GM23338 (cell line): Measurements from ENCODE around the gene CDK18.

ENCODE experiments used
- CREB1 ChIP-seq: fragments of 250-450 bp; sonication (Bioruptor Pico); IDR thresholded peaks from 2 replicates; pipeline ENCODE4 v1.5.0; 2020; ENCODE audit warnings: low read depth, mild to moderate bottlenecking, moderate library complexity
- EZH2 ChIP-seq: fragments of 200-600 bp; sonication (generic); IDR thresholded peaks from one replicate; pipeline ENCODE4 v1.8.0; 2017; ENCODE audit warnings: antibody characterized with exemption, mild to moderate bottlenecking, low read depth; ENCODE audit not compliant: unreplicated experiment
- EZH2phosphoT487 ChIP-seq: fragments of 200-600 bp; sonication (generic); IDR thresholded peaks from one replicate; pipeline ENCODE4 v1.8.1; 2018; ENCODE audit warnings: antibody characterized with exemption; ENCODE audit not compliant: unreplicated experiment
- POLR2AphosphoS5 ChIP-seq: IDR thresholded peaks from 2 replicates; pipeline ENCODE4 v1.6.1; 2016; ENCODE audit warnings: antibody characterized with exemption, low read depth
- TF ChIP-seq, protein P1 (sequence below), 2 experiments: fragments of 200-600 bp in 1 of 2; sonication (generic) in 1 of 2; conservative IDR thresholded peaks; 2 replicates each; pipeline versions ENCODE4 v1.5.1 to v1.6.1; 2016 to 2017; ENCODE audit warnings: antibody characterized with exemption in 2 of 2, low read depth in 2 of 2, mild to moderate bottlenecking in 2 of 2, moderate library complexity in 1 of 2
- TF ChIP-seq, protein P2 (sequence below): IDR thresholded peaks from one replicate; pipeline ENCODE4 v1.6.1; 2018; ENCODE audit warnings: antibody characterized with exemption; ENCODE audit not compliant: unreplicated experiment

GRCh38 chr1:205570796-205571537 lies 66.5 kb downstream of the CDK18 start:
- TF ChIP-seq, protein P1, sequence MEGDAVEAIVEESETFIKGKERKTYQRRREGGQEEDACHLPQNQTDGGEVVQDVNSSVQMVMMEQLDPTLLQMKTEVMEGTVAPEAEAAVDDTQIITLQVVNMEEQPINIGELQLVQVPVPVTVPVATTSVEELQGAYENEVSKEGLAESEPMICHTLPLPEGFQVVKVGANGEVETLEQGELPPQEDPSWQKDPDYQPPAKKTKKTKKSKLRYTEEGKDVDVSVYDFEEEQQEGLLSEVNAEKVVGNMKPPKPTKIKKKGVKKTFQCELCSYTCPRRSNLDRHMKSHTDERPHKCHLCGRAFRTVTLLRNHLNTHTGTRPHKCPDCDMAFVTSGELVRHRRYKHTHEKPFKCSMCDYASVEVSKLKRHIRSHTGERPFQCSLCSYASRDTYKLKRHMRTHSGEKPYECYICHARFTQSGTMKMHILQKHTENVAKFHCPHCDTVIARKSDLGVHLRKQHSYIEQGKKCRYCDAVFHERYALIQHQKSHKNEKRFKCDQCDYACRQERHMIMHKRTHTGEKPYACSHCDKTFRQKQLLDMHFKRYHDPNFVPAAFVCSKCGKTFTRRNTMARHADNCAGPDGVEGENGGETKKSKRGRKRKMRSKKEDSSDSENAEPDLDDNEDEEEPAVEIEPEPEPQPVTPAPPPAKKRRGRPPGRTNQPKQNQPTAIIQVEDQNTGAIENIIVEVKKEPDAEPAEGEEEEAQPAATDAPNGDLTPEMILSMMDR (conservative IDR thresholded peaks at IDR 0.05; ENCODE audit: low read depth in 2 of 2), result no peak
- TF ChIP-seq CREB1 (CRISPR knock-in tag) (no peak), EZH2 (no peak), POLR2AphosphoS5 (no peak), EZH2phosphoT487 (no peak)
- TF ChIP-seq, protein P2, sequence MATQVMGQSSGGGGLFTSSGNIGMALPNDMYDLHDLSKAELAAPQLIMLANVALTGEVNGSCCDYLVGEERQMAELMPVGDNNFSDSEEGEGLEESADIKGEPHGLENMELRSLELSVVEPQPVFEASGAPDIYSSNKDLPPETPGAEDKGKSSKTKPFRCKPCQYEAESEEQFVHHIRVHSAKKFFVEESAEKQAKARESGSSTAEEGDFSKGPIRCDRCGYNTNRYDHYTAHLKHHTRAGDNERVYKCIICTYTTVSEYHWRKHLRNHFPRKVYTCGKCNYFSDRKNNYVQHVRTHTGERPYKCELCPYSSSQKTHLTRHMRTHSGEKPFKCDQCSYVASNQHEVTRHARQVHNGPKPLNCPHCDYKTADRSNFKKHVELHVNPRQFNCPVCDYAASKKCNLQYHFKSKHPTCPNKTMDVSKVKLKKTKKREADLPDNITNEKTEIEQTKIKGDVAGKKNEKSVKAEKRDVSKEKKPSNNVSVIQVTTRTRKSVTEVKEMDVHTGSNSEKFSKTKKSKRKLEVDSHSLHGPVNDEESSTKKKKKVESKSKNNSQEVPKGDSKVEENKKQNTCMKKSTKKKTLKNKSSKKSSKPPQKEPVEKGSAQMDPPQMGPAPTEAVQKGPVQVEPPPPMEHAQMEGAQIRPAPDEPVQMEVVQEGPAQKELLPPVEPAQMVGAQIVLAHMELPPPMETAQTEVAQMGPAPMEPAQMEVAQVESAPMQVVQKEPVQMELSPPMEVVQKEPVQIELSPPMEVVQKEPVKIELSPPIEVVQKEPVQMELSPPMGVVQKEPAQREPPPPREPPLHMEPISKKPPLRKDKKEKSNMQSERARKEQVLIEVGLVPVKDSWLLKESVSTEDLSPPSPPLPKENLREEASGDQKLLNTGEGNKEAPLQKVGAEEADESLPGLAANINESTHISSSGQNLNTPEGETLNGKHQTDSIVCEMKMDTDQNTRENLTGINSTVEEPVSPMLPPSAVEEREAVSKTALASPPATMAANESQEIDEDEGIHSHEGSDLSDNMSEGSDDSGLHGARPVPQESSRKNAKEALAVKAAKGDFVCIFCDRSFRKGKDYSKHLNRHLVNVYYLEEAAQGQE, result no peak
